B cell (primary cell): ENCODE results near the gene FOXN1.

Source experiments
- CTCF ChIP-seq: fragments of 200-600 bp; IDR thresholded peaks from one replicate; pipeline ENCODE4 v1.8.0; 2022; ENCODE audit warnings: antibody characterized with exemption, mild to moderate bottlenecking
- EZH2 ChIP-seq: IDR thresholded peaks from 2 replicates; pipeline ENCODE4 v1.6.1; 2012; ENCODE audit warnings: borderline replicate concordance, low read depth, mild to moderate bottlenecking, moderate library complexity, low read length; ENCODE audit not compliant: insufficient read depth, poor library complexity, severe bottlenecking

GRCh38 chr17:28488533-28489276 lies 17.4 kb upstream of the FOXN1 start:
- TF ChIP-seq CTCF = no peak
- no peak for TF ChIP-seq EZH2
